Activated gamma-delta T cell treated with anti-CD3 and anti-CD28 coated beads, Interleukin-2, amount 50 U/mL, for 16 hours (primary cell): Measurements from ENCODE around the gene TMEM178A.

ENCODE experiments used
- DNase-seq: peaks from one replicate; pipeline ENCODE4 v3.0.0-alpha.2; 2020; ENCODE audit warnings: low read depth

Gene TMEM178A

DNA sequence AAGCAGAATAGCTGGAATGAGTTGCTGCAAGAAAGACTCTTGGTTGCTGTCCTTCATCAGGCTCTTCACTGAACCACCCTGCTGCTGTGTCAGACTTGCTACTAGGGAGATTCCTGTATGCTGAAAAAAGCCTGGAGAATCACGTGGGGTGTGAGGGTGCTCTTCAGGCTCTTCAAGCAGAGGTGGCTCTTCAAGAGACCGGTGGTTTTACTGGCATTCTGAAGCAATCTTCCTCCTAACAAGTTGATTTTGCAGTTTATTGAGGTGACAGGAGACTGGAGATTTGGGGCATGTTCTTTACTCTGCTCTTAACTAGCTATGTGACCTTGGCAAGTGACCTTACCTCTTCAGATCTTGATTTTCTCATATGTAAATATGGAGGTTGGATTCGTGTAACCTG, 14.1 kb downstream of the TMEM178A start:
- DNase-seq = no peak

DNA sequence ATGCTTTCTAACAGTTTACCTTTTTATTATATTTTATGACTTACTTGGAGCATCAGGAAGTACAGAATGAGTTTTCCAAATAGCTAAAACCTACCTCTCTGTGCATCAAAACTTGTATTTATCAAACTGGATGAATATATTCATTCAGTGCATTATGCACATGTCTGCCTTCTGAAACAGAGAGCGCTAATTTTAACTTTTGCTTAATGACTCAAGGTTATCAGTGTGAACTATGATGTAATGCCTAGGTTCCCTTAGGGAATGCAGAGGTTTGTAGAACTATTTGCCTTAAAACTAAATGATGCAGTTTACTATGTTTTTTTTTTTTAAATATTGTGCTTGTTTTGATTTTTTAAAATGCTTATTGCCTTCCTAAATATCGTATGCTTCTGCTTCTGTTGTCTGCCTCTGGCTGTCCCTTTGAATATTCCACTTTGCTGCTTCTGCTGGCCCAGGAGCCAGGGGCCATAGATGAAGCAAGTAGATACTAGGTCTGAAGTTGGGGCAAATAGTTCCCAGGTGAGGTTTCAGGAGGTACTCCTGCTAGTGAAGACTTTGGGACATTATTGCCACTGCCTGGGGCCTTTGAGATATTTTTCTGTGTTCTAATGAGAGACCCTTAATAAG, 16.5 kb downstream of the TMEM178A start:
- no peak for DNase-seq

DNA sequence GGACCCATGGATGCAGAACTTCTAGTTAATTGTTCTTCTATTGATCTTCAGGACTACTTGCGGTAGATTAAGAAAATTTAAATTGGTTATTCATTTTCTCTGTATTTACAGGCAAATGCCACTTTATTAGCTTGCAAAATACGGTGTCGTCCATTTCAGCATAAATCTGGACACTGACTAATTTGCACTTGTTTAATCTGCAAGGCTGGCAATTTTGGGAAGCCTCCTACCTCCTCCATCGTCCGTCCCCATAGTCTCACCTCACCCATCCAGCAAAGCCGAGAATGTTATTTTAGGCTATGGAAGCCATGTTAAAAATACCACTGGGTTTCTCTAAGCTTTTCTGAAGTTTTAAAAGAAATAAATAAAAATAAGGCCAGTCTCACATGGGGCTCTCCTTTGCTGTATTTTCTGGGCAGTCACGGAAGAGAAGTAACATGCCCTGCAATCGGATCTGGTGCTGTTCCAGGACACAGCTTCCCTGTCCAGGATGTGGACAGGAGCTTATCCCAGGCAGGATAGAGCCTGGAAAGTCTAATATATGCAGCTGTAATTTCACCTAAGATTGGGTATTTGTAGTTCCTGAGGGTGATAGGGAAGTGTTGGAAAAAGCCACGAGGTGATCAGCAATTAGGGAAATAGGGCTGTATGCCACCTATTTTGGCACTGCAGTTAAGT, 17.4 kb downstream of the TMEM178A start:
- DNase-seq = no peak

DNA sequence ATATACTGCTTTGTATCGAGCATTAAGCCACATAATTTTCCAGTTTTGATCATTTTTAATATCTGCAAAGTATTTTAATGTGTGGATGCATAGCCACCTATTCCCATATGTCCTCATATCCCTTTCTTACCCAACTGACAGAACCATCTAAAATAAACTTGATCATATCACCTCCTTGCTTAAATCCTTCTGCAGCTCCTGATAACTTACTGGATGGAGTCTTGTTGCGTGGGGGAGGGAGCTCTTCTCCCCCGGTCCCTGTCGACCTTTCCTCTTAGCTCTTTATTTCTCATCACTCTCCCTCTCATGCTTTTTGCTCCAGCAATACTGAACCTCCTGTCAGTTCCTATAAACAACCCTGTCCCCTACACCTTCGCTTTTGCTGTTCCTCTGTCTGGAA, 18.7 kb downstream of the TMEM178A start:
- no peak for DNase-seq

DNA sequence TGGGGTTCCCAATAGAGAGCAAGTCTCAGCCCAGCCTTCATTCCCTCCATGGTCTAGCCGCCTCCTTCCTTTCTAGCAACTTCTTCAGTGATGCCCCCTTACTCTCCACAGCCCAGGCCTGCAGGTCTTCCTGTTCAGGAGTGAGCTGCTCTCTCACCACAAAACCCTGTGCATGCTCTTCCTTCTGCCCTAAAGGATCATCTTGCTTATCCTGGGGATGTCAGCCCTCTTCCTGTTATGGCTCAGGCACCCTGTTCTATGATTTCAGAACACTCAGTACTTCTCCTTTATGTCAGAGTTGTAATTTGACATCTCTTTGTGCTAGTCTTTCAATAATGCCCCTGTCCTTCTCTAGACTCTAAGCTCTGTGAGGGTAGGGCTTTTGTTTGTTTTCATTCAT, 19.4 kb downstream of the TMEM178A start:
- DNase-seq = no peak

DNA sequence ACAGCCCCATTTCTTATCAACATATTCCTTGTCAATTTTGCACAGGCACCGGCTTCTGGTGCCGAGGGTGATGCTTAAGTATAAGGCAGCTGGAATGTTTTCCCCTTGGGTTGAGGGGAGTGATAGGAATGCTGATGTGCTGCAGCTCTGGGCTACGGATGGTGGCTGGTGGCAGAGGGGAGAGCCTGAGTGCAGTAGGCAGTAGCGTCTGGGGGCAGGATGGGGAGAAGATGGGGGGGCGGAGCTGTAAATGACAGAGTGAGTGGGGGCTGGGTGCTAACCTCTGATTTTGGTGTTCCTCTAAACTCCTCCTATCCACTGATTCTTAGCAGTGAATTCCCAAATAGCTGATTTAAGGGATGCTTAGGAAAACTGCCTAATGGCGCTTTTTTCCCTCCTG, 20.7 kb downstream of the TMEM178A start:
- no peak for DNase-seq

DNA sequence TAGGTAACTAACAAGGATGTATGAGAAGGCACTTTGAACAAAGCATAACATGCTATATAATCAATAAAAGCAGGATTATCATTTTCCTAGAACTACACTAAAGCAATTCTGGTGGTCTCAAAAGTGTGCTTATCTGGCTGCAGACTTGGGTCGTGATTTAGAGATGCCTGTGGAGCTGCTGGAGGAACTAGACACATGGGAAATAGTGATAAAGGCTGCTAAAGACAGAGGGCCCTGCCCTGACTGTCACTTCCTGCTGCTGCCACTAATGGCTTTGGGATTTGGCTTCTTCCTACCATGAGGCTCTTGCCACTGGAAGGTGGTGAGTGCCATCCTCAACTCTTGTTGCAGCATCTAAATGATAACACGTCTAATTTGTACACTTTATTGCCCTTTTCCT, 22.5 kb downstream of the TMEM178A start:
- no peak for DNase-seq

DNA sequence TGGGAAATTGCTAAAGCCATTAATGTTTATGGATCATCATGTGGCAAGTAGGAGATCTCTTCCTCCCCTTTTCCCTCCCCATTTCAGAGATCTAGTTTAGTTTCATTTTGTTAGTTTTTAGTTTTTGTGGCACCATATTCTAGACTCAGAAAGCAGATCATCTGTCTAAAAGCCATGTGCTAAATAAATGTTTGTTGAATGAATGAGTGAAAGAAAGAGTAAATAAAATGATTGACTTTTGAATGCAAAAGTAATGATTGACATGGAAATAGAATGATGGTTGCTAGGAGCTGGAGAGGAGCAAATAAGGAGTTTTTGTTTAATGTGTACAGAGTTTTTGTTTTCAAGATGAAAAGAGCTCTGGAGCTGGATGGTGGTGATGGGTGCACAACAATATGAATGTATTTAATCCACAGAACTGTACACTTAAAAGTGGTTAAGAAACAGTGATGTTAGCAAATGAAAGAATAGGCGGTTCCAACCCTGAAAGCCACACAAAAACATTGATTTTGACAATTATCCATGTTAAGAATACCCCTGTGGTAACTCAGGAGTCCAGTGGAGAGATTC, 23.6 kb downstream of the TMEM178A start:
- no peak for DNase-seq

DNA sequence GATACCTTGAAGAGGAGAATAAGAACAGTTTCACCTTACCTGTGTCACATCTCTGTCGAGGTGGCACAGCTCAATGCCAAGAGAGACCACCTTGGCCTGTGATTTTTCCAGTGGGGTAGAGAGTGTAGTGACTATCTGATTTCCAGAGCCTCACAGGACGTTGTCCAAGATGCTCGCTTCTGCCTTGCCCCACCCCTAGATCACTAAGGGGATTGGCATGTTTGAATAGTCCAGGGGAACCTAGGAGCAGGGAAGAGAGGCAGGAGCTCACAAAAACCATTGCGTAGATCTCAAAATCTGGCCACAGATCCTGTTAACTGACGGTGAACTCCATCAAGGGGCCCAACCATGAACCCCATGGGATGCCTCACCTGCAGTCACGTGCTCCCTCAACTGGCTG, 24.2 kb downstream of the TMEM178A start:
- no peak for DNase-seq

DNA sequence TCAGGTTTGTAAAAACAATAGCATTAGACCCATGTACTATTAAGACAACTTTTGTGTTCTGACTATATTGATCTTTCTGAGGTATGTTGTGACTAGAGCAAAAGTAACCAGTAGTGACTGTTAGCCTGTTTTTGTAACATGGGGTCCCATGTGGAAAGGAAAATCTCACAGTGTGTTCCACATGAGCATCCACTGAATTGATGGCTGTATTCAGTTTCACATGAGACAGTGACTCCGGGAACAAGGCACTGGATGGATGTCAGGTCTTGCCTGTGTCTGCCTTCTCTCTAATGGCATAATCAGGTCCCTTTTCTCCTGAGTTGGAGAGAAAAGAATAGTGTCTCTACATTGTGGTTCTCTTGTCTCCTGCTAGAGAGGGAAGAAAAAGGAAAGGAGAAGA, 27.5 kb downstream of the TMEM178A start:
- no peak for DNase-seq

DNA sequence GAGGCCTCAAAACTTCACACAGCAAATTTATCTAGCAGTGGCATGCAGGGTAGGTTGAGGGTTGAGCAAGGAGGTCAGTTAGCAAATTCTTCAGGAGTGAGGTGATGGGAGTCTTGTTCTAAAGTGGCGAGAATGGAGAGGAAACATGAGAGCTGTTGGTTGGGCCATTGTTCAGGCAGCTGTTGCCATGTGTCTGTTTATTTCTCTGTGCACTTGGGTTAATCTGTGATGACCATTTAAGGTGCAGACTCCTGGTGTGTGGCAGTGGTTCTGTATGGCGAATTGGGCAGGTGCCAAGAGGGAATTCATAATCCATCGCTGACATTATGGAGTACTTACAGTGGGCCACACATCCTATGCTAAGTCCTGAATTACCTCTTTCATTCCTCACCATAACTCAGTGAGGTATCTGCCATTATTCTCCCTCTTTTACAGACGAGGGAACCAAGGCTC, 30.4 kb downstream of the TMEM178A start:
- DNase-seq = no peak

DNA sequence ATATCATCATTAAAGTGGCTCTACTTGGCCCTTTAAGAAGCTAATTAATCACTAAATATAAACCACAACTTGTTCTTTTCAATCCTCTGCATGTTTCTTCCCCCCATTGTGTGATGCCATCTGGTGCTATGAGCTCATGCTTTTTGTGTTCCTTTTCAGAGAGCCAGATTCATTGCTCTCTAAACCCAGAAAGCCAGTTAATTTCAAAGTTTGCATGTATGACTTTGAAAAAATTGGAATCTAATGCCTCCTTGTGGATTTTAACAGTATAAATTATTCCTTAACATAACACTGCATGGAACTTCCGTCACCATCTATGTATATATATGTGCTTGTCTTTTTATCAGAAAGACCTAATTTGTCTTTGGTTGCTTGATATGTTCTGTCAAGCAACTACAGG, 31.1 kb downstream of the TMEM178A start:
- DNase-seq = no peak

DNA sequence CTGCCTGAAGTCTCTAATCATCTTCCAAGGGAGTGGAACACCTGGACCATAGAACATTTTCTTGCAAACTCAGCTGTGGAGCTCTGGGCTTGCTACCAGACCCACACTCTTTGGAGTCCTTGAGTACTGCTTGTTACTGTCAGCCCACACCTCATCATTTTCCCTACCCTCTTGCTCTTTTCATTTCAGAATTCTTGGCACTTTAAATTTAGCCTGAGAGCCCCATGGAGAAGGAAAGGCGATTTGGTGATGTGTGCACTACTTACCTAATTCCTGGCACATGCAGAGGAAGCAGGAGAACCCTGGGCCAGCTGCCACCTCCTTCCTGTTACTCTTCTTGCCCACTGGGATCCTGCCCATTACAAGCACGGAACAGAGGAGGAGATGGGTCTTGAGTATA, 31.7 kb downstream of the TMEM178A start:
- DNase-seq = no peak

DNA sequence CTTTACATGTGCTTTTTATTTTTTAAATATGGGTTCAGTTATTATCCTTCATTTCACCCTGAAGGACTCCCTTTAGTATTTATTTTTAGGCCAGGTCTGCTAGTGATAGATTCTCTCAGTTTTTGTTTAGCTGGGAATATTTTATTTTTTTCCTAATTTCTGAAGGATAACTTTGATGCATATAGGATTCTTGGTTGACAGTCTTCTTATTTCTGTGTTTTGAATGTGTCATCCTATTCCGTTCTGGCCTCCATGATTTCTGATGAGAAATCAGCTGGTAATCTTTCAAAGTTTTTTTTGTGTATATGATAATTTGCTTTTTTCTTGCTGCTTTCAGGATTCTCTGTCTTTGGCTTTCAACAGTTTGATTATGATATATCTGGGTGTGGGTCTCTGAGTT, 35.4 kb downstream of the TMEM178A start:
- DNase-seq = no peak

DNA sequence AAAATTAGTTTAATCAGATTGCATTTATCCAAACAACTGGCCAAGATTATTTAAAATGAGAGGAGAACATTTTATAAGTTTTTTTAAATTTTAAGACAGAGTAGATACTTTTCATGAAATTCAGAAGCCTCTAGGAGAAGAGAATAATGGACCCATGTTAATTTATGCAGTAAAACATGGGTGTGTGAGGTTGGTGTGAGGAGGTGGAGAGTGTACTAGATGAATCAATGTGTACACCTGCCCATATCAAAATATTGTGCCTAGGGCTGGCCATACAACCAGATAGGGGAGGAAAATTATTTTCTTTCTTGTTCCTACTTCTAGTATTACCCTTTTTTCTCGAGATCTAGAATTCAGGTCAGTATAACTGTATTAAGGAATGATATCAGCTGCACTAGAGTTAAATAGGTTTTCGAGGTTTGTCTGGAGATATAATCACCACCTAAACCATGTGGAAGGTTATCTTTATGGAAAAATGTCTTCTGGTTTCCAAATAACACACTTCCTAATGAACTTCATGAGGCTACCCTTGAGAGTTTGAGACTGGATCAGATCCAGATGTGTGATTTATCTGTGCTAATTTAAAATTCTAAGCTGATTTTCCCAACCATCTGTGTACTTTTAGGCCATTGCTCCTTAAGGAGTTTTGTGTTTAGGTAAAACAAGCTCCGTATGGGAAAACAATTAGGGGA, 37.6 kb downstream of the TMEM178A start:
- no peak for DNase-seq

DNA sequence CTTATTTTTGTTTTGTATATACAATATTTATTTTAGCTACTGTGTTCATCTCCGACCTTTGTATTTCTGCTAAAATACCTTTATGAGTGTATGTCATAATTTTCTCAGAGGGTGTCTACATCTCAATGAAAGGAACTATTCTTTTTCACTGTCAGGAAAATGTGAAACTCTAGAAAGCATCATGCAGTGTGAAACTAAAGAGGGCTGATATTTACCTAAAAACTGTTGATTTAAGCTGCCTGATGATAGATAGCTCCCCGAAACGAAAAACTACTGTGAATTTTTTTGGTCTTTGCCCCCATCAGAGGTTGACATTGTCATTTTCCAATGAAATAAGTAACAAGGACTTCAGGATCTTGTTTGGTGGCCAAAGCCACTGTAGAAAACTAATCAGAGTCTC, 38.8 kb downstream of the TMEM178A start:
- no peak for DNase-seq

DNA sequence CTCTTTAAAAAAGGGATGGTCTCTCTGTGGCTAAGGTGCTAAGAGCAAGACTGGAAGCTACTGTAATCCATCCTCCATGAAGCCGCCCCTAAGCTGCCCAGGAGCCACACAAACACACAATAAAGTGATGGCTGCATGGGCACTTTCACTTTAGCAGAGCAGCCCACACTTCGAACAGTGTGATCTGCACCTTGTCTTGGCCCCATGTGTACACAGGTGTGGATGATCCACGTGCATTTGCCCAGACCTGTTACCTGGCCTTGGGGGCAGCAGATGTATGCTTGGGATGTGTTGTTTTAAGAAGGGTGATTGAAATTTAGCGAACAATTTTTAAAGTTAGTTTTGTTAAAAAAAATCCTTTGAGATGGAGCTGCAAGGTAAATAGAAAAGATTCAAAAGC, 39.9 kb downstream of the TMEM178A start:
- DNase-seq = no peak

DNA sequence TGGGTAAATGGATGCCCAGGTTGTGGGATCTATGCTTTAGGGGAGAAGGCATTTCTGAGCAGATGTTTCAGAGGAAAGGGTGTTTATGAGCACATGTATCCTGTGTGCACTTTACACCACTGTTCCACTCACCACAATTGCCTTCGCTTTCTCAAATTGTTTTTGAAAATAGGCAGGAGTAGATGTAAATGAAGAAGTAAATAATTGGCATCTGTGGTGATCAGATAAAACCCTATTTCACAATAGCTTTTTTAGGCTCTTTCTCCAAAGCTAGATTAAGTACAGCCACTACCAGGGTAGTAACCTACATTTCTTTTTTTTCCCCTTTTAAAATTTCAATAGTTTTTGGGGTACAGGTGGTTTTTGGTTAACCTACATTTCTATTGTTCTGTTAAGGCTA, 40.6 kb downstream of the TMEM178A start:
- DNase-seq = no peak

DNA sequence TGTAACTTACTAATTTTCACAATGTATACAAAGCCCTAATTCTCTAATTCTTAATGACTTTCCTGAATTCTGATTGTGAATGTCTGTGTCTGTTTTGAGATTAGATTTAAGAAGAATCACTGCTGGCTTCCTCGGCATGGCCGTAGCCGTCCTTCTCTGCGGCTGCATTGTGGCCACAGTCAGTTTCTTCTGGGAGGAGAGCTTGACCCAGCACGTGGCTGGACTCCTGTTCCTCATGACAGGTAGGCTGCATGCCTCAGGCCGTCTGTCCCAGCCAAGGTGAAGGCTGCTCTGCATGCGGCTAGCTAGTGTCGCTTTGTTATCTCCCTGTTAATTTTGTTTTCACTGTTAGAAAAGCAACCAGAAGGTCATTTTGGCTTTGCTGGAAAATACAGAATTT, 41.2 kb downstream of the TMEM178A start:
- DNase-seq = no peak

DNA sequence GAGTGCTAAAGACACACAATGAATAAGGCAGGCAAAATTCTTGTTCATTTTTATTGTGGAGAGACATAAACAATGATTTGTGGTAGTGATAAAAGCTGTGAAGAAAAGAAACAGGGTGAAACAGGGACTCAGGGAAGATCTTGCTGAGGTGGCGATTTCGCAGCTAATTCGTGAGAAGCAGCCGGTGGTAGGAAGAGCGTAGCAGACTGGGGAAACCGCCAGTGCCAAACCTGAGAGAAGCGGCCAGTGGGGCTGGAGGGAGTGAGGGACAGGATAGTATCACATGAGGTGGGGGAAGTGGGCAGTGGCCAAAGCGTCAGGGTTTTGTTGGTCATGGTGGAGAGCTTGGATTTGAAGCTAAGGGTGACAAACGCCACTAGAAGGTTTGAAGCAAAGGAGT, 42.3 kb downstream of the TMEM178A start:
- no peak for DNase-seq

DNA sequence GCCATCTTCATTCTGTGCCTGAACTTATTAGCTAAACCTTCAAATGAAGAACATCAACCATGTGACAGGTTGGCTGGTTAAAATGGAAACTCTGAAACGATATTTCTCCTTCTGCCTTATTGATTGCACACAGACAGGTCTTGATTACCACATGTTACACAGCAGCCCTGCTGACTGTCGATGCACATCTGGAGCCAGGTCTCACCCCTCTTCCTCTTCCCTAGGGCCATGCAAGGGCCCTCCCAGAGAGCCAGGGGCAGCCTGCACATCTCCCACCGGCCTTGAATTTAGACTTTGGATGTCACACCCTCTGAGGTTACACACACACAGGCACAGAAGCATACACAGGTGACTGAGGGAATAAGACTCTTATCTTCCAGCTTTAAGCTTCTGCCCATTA, 45.1 kb downstream of the TMEM178A start:
- DNase-seq = no peak

DNA sequence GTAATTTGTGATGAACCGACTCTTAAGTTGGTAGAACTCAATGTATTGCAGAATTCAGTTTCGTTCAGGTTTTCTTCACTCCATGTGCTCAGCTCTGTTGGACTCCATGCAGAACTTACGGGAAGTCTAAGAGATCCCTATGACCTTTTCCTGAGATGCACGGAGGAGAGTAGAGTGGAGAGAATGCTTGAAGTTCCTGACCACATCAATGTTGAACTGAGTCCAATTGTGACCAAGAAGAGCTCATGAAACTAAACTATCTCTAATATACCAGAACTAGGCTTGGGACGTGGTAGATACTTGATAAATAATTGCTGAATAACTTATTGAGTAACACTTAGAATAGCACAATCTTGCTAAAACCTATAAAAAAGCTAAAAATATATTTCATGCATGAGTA, 47.2 kb downstream of the TMEM178A start:
- no peak for DNase-seq

DNA sequence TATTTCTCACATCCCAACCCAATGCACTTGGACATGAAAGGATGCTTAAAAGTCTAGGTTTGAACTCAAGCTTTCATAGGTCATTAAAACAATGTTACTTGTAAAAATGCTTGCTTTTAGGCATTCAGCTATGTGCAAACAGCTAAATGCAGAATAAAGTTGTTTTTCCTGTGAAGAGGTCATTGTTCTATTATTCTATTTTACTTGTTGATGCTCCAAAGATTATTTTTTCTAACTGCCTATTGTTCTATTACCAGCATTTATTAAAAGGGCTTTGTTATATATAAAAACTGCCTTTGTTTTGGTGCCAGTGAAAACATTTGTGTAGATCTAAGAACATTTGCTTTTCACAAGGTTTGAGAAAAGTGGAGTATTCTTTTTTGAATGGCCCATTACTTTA, 49.4 kb downstream of the TMEM178A start:
- DNase-seq = no peak
